ENCODE results near the gene ADSS1. TPM values are rescaled to one million over a fixed set of nuclear protein-coding genes. Genes with fewer than 3 reads are reported as not detected.

The ADSS1 gene
- total RNA-seq, 1 experiment from 2014 or later = 3.2 TPM

- no peaks in the 10 kb centered on the region for H3K36me3 ChIP-seq (ENCODE audit: control insufficient read depth, insufficient read depth, low read length)
- H3K27ac Mint-ChIP-seq (ENCODE audit: unreplicated experiment) = no peak overlapping the region
- no peaks in the 10 kb centered on the region for H3K27me3 ChIP-seq (replicated peaks; ENCODE audit: control insufficient read depth, insufficient read depth, low read length)
- POLR2A ChIA-PET = interaction anchor here (1.2 kb wide), 1 partner anchor 20 kb away, joined by 3 read pairs; the partner anchor contains the start of gene SIVA1
- no peaks in the 10 kb centered on the region for H3K9me3 Mint-ChIP-seq (ENCODE audit: unreplicated experiment)
- no peaks in the 10 kb centered on the region for H3K4me1 ChIP-seq
- peaks cover 7% of the 10 kb centered on the region for H3K27me3 Mint-ChIP-seq (ENCODE audit: insufficient read depth, unreplicated experiment)
- CTCF ChIA-PET = interaction anchor here (0.6 to 1.0 kb wide), 2 partner anchors 162 to 757 kb away, joined by 3 to 5 read pairs; no protein-coding TSS in a partner anchor
- H3K36me3 Mint-ChIP-seq (ENCODE audit: insufficient read depth, unreplicated experiment) = peaks cover 11% of the 10 kb centered on the region
- H3K4me3 ChIP-seq (ENCODE audit: low read depth, low read length) = no peak overlapping the region
- TF ChIP-seq CTCF (IDR thresholded peaks at IDR 0.05; ENCODE audit: insufficient read depth in 1 of 2, low read depth in 1 of 2, low read length in 1 of 2, severe bottlenecking in 1 of 2, unreplicated experiment in 1 of 2) = no peak
- H3K9me3 ChIP-seq = no peaks in the 10 kb centered on the region
- DNase-seq = no peak
- intact Hi-C loops (cut with micrococcal nuclease; ENCODE audit: unreplicated experiment) = no loop called here
- no peaks in the 10 kb centered on the region for H3K4me1 Mint-ChIP-seq (ENCODE audit: low read depth, unreplicated experiment)
- no peak overlapping the region for H3K4me3 Mint-ChIP-seq (ENCODE audit: unreplicated experiment)
- no TSS peak for BruUV-seq (replicated peaks)
These were observed 8.4 kb downstream of the ADSS1 start for GRCh38 chr14:104732355-104732804.

GRCh38 chr14:104732931-104733681, 9.1 kb downstream of the ADSS1 start:
- TF ChIP-seq CTCF (IDR thresholded peaks at IDR 0.05; ENCODE audit: insufficient read depth in 1 of 2, low read depth in 1 of 2, low read length in 1 of 2, severe bottlenecking in 1 of 2, unreplicated experiment in 1 of 2) = no peak
- peaks cover 11% of the 10 kb centered on the region for H3K36me3 Mint-ChIP-seq (ENCODE audit: insufficient read depth, unreplicated experiment)
- no peaks in the 10 kb centered on the region for H3K9me3 Mint-ChIP-seq (ENCODE audit: unreplicated experiment)
- H3K27me3 Mint-ChIP-seq (ENCODE audit: insufficient read depth, unreplicated experiment) = peaks cover 3% of the 10 kb centered on the region
- ChIA-PET POLR2A (no interaction called here), CTCF (interaction anchor here (0.7 kb wide), 2 partner anchors 208 to 1313 kb away, joined by 3 read pairs; no protein-coding TSS in a partner anchor)
- no peak overlapping the region for H3K27ac Mint-ChIP-seq (ENCODE audit: unreplicated experiment)
- Histone ChIP-seq H3K9me3 (no peaks in the 10 kb centered on the region), H3K4me3 (ENCODE audit: low read depth, low read length) (no peak overlapping the region), H3K27me3 (replicated peaks; ENCODE audit: control insufficient read depth, insufficient read depth, low read length) (no peaks in the 10 kb centered on the region), H3K4me1 (no peaks in the 10 kb centered on the region), H3K36me3 (ENCODE audit: control insufficient read depth, insufficient read depth, low read length) (no peaks in the 10 kb centered on the region)
- BruUV-seq (replicated peaks) = no TSS peak
- intact Hi-C loops (cut with micrococcal nuclease; ENCODE audit: unreplicated experiment) = no loop called here
- H3K4me3 Mint-ChIP-seq (ENCODE audit: unreplicated experiment) = no peak overlapping the region
- no peak for DNase-seq
- no peaks in the 10 kb centered on the region for H3K4me1 Mint-ChIP-seq (ENCODE audit: low read depth, unreplicated experiment)

GRCh38 chr14:104734051-104734587, 10.1 kb downstream of the ADSS1 start:
- BruUV-seq (replicated peaks) = no TSS peak
- Mint-ChIP-seq H3K27ac (ENCODE audit: unreplicated experiment) (no peak overlapping the region), H3K4me1 (ENCODE audit: low read depth, unreplicated experiment) (no peaks in the 10 kb centered on the region), H3K4me3 (ENCODE audit: unreplicated experiment) (no peak overlapping the region), H3K9me3 (ENCODE audit: unreplicated experiment) (no peaks in the 10 kb centered on the region), H3K36me3 (ENCODE audit: insufficient read depth, unreplicated experiment) (peaks cover 9% of the 10 kb centered on the region), H3K27me3 (ENCODE audit: insufficient read depth, unreplicated experiment) (peaks cover 1% of the 10 kb centered on the region)
- Histone ChIP-seq H3K36me3 (ENCODE audit: control insufficient read depth, insufficient read depth, low read length) (no peaks in the 10 kb centered on the region), H3K4me3 (ENCODE audit: low read depth, low read length) (no peak overlapping the region), H3K9me3 (no peaks in the 10 kb centered on the region), H3K4me1 (no peaks in the 10 kb centered on the region), H3K27me3 (replicated peaks; ENCODE audit: control insufficient read depth, insufficient read depth, low read length) (no peaks in the 10 kb centered on the region)
- POLR2A ChIA-PET = no interaction called here
- intact Hi-C loops (cut with micrococcal nuclease; ENCODE audit: unreplicated experiment) = no loop called here
- no peak for TF ChIP-seq CTCF (IDR thresholded peaks at IDR 0.05; ENCODE audit: insufficient read depth in 1 of 2, low read depth in 1 of 2, low read length in 1 of 2, severe bottlenecking in 1 of 2, unreplicated experiment in 1 of 2)
- DNase-seq = no peak
- CTCF ChIA-PET = no interaction called here
